Left lung (tissue), 10 donors: ENCODE data around the gene RC3H1. TPM values are rescaled to one million over a fixed set of nuclear protein-coding genes. Genes with fewer than 3 reads are reported as not detected.
"Not testable (repeated sequence)": the region's sequence is repeated elsewhere in the genome, so short reads cannot be mapped to it uniquely, and the experiment has no call there.

ENCODE experiments used
- ATAC-seq: fragments of 200-7000 bp; cut with Tn5 transposase; one replicate; pipeline ENCODE4 v1.9.1; 2020; ENCODE audit warnings: moderate library complexity
- DNase-seq, 4 donors: peaks; one replicate each; pipeline ENCODE4 v3.0.0-alpha.2; 2013 to 2020
- H3K27ac ChIP-seq, 2 donors: fragments of 200-600 bp; sonication (generic) in 1 of 2; one replicate each; pipeline versions ENCODE4 v1.5.0 to v1.8.0; 2020 to 2021
- H3K27me3 ChIP-seq, 2 donors: fragments of 200-600 bp; sonication (generic) in 1 of 2; one replicate each; pipeline versions ENCODE4 v1.5.0 to v1.8.0; 2020 to 2021
- H3K36me3 ChIP-seq, 2 donors: fragments of 200-600 bp; sonication (generic) in 1 of 2; one replicate each; pipeline versions ENCODE4 v1.5.0 to v1.8.0; 2020 to 2021
- H3K4me1 ChIP-seq, 2 donors: fragments of 200-600 bp; one replicate each; pipeline ENCODE4 v1.8.0; 2021
- H3K4me3 ChIP-seq, 2 donors: fragments of 200-600 bp; sonication (generic) in 1 of 2; one replicate each; pipeline versions ENCODE4 v1.5.0 to v1.8.0; 2020 to 2021; ENCODE audit warnings: mild to moderate bottlenecking in 1 of 2
- H3K9me3 ChIP-seq, 2 donors: fragments of 200-600 bp; sonication (generic) in 1 of 2; one replicate each; pipeline versions ENCODE4 v1.5.0 to v1.8.0; 2020 to 2021
- intact Hi-C, 2 donors: fragments of 100-400 bp; cut with DNase I; formaldehyde crosslinking; loops; one replicate each; pipeline versions ENCODE4 v1.11.2 to v1.14.2; 2022
- polyA plus RNA-seq, 6 donors: library from polyadenylated mRNA; unstranded; fragments of 120-200 nt; gene quantifications; one replicate each; pipeline ENCODE4 v1.2.1, GENCODE V29; 2013; ENCODE audit not compliant: insufficient read length in 6 of 6
- total RNA-seq, 2 donors: library from RNA; stranded (reverse); fragmentation: NEBNext Ultra II Directional; extraction: Animal tissue kit (Norgen Biotek cat#: 25700); gene quantifications; one replicate each; pipeline ENCODE4 v1.2.1, GENCODE V29; 2021
- TF ChIP-seq, protein P1 (sequence below), 2 donors: fragments of 200-600 bp; sonication (generic) in 1 of 2; IDR thresholded peaks; one replicate each; pipeline versions ENCODE4 v1.5.0 to v1.8.0; 2021; ENCODE audit warnings: antibody characterized with exemption in 2 of 2
- donor health status: DM: no; HTN: yes; CAD: no.
- donor health status: DM: no; HTN: no; CAD: no.

Gene RC3H1
- total and polyA plus RNA-seq, 8 donors, result 13.3 to 35.7 (median 14.0) TPM

DNA sequence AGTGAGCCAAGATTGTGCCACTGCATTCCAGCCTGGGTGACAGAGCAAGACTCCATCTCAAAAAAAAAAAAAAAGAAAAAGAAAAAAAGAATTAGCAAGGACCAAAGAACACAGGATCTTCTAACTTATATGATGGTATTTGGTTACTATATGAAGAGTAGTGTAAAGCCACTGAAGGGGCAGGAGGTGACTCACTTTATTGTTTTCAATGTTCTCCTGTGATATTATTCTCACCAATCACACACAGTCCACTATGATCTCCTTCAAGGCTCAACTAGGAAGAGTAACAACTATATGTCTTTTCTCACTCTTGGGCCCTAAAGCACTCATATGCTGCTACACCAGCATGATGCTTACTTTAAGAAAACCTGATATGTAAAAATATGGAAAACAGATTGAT is 26.7 kb downstream of the RC3H1 start:
- Histone ChIP-seq H3K4me3 (no peak overlapping the region), H3K27me3 (no peaks in the 10 kb centered on the region), H3K27ac (no peak overlapping the region), H3K9me3 (no peaks in the 10 kb centered on the region), H3K4me1 (peaks cover 9 to 16% of the 10 kb centered on the region in 2 donors), H3K36me3 (peaks cover 0 to 40% of the 10 kb centered on the region in 2 donors)
- ATAC-seq (no peak), DNase-seq (no peak)
- TF ChIP-seq, protein P1, sequence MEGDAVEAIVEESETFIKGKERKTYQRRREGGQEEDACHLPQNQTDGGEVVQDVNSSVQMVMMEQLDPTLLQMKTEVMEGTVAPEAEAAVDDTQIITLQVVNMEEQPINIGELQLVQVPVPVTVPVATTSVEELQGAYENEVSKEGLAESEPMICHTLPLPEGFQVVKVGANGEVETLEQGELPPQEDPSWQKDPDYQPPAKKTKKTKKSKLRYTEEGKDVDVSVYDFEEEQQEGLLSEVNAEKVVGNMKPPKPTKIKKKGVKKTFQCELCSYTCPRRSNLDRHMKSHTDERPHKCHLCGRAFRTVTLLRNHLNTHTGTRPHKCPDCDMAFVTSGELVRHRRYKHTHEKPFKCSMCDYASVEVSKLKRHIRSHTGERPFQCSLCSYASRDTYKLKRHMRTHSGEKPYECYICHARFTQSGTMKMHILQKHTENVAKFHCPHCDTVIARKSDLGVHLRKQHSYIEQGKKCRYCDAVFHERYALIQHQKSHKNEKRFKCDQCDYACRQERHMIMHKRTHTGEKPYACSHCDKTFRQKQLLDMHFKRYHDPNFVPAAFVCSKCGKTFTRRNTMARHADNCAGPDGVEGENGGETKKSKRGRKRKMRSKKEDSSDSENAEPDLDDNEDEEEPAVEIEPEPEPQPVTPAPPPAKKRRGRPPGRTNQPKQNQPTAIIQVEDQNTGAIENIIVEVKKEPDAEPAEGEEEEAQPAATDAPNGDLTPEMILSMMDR (IDR thresholded peaks at IDR 0.05), result no peak
- intact Hi-C loops, result no loop called here

DNA sequence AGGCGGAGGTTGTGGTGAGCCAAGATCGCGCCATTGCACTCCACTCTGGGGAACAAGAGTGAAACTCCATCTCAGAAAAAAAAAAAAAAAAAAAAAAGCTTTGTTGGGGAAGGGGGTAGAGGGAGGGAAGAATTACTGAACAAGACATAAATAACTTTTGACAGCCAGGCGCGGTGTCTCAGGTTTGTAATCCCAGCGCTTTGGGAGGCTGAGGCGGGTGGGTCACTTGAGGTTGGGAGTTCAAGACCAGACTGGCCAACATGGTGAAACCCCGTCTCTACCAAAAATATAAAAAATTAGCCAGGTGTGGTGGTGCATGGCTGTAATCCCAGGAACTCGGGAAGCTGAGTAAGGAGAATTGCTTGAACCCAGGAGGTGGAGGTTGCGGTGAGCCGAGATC is 28.2 kb downstream of the RC3H1 start:
- H3K9me3 ChIP-seq, H3K4me3 ChIP-seq, H3K27me3 ChIP-seq, ATAC-seq, intact Hi-C loops, H3K27ac ChIP-seq: not testable (repeated sequence)
- peaks cover 8 to 16% of the 10 kb centered on the region in 2 donors for H3K4me1 ChIP-seq
- peak in 1 of 4 donors; percentile 39 for DNase-seq
- H3K36me3 ChIP-seq, result peaks cover 0 to 52% of the 10 kb centered on the region in 2 donors

DNA sequence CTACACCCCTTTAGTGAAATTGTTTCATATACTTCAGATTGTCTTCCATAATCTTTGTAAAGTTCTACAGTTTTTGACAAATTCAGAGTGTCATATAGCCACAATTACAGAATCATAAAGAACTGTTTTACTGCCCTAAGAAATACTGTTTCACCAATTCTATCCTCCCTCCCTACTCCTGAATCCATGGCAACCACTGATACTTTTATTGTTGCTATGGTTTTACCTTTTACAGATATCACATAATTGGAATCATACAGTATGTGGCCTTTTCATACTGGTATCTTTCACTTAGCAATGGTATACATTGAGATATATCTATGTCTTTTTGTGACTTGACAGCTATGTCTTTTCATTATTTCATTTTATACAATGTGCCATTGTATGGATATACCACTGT is 34.1 kb downstream of the RC3H1 start:
- peaks cover 4 to 79% of the 10 kb centered on the region in 2 donors for H3K36me3 ChIP-seq
- no peak overlapping the region for H3K27ac ChIP-seq
- intact Hi-C loops, result no loop called here
- no peak overlapping the region for H3K4me3 ChIP-seq
- DNase-seq, result no peak
- no peak for ATAC-seq
- no peaks in the 10 kb centered on the region for H3K27me3 ChIP-seq
- TF ChIP-seq, protein P1 (IDR thresholded peaks at IDR 0.05), result no peak
- no peaks in the 10 kb centered on the region for H3K4me1 ChIP-seq
- H3K9me3 ChIP-seq, result no peaks in the 10 kb centered on the region

DNA sequence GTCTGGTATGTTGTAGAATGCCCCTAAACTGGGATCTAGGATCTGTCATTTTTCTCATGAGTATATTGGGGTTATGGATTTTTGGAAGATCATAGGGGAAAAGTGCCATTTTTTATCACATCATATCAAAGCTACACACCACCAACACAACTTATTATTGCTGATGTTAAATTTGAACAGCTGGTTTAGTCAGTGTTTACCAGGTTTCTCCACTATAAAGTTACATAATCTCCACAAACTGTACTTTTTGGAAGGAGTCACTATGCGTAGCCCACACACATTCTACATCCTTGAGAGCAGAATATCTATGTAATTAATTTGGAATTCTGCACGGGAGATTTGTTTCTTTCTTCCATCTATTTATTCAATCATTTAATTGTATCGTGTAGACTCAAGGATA is 35.2 kb downstream of the RC3H1 start:
- TF ChIP-seq, protein P1 (IDR thresholded peaks at IDR 0.05), result no peak
- no peak for ATAC-seq
- no peak overlapping the region for H3K27ac ChIP-seq
- intact Hi-C loops, result no loop called here
- no peak for DNase-seq
- no peaks in the 10 kb centered on the region for H3K4me1 ChIP-seq
- no peaks in the 10 kb centered on the region for H3K9me3 ChIP-seq
- H3K36me3 ChIP-seq, result peaks cover 4 to 79% of the 10 kb centered on the region in 2 donors
- no peak overlapping the region for H3K4me3 ChIP-seq
- H3K27me3 ChIP-seq, result no peaks in the 10 kb centered on the region

DNA sequence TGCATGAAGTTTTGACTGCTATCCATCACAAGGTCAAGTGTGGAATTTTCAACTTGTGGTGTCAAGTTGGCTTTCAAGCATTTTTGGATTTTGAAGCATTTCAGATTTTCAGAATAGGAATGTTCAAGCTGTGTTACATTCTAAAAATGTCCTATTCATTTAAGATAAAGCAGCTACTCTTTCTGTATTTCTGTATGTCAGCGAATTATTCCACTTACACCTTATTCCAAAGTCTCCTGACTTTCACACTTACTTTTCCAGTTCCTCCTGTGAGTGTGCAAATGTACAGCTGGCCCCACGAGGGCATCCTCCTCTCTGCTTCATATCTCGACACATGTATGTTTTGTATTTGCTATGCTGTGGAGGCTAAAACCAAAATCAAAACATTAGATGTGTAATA is 51.9 kb downstream of the RC3H1 start:
- Histone ChIP-seq H3K4me1 (no peaks in the 10 kb centered on the region), H3K9me3 (no peaks in the 10 kb centered on the region), H3K27ac (no peak overlapping the region), H3K27me3 (no peaks in the 10 kb centered on the region), H3K4me3 (no peak overlapping the region), H3K36me3 (peaks cover 0 to 99% of the 10 kb centered on the region in 2 donors)
- intact Hi-C loops, result no loop called here
- DNase-seq, result no peak
- TF ChIP-seq, protein P1 (IDR thresholded peaks at IDR 0.05), result no peak
- no peak for ATAC-seq

DNA sequence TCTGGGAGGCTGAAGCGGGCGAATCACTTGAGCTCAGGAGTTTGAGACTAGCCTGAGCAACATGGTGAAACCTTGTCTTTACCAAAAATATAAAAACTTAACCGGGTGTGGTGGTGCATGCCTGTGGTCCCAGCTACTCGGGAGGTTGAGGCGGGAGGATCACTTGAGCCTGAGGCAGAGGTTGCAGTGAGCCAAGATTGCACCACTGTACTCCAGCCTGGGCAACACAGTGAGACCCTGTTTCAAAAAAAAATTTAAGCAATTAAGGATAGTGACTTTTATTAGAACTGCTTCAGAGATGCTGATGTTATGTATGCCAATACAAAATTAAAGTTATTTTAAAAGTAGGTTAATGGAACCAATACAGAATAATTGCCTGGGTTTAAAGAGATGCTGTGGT is 56.3 kb downstream of the RC3H1 start:
- DNase-seq, H3K9me3 ChIP-seq, ATAC-seq, H3K27me3 ChIP-seq, intact Hi-C loops, H3K4me3 ChIP-seq, H3K27ac ChIP-seq, H3K4me1 ChIP-seq: not testable (repeated sequence)
- peaks cover 0 to 98% of the 10 kb centered on the region in 2 donors for H3K36me3 ChIP-seq
